GM12878 (cell line): ENCODE results near the gene FCGR2B.

ENCODE experiments used
- HCFC1 ChIP-seq: fragments of 150-350 bp; IDR thresholded peaks from 2 replicates; pipeline ENCODE4 v1.6.1; 2014; ENCODE audit warnings: low read length
- PML ChIP-seq: IDR thresholded peaks from 2 replicates; pipeline ENCODE4 v1.6.1; 2012; ENCODE audit warnings: low read length, inconsistent platforms
- RFX5 ChIP-seq: IDR thresholded peaks from 2 replicates; pipeline ENCODE4 v1.6.1; 2011; ENCODE audit warnings: low read depth, low read length, improper control_type of control experiment
- ZNF274 ChIP-seq: IDR thresholded peaks from one replicate; pipeline ENCODE4 v1.8.0; 2011; ENCODE audit not compliant: insufficient read length, insufficient read depth
- TF ChIP-seq, protein P1 (sequence below), 3 experiments: IDR thresholded peaks in 2 of 3; conservative IDR thresholded peaks in 1 of 3; 2 replicates each; pipeline ENCODE4 v1.5.1; 2011; ENCODE audit warnings: low read depth in 3 of 3, low read length in 3 of 3, mild to moderate bottlenecking in 3 of 3, control low read depth in 2 of 3, moderate library complexity in 2 of 3, inconsistent platforms in 1 of 3, mixed read lengths in 1 of 3; ENCODE audit not compliant: control insufficient read depth in 2 of 3, insufficient read depth in 1 of 3; ENCODE audit errors: extremely low read depth in 1 of 3
- TF ChIP-seq, protein P2 (sequence below): IDR thresholded peaks from 2 replicates; pipeline ENCODE4 v1.6.1; 2011; ENCODE audit warnings: borderline replicate concordance, low read depth, mild to moderate bottlenecking, moderate library complexity, mixed read lengths, low read length; ENCODE audit not compliant: insufficient read depth; ENCODE audit errors: extremely low read length
- TF ChIP-seq, protein P3 (sequence below): fragments of 450-650 bp; formaldehyde crosslinking; IDR thresholded peaks from 2 replicates; pipeline ENCODE4 v1.5.0; 2022; ENCODE audit warnings: mild to moderate bottlenecking, missing genetic modification characterization

- TF ChIP-seq HCFC1, result no peak
- TF ChIP-seq RFX5, result no peak
- TF ChIP-seq, protein P1, sequence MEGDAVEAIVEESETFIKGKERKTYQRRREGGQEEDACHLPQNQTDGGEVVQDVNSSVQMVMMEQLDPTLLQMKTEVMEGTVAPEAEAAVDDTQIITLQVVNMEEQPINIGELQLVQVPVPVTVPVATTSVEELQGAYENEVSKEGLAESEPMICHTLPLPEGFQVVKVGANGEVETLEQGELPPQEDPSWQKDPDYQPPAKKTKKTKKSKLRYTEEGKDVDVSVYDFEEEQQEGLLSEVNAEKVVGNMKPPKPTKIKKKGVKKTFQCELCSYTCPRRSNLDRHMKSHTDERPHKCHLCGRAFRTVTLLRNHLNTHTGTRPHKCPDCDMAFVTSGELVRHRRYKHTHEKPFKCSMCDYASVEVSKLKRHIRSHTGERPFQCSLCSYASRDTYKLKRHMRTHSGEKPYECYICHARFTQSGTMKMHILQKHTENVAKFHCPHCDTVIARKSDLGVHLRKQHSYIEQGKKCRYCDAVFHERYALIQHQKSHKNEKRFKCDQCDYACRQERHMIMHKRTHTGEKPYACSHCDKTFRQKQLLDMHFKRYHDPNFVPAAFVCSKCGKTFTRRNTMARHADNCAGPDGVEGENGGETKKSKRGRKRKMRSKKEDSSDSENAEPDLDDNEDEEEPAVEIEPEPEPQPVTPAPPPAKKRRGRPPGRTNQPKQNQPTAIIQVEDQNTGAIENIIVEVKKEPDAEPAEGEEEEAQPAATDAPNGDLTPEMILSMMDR (IDR thresholded peaks at IDR 0.05 in 2 of 3, conservative IDR thresholded peaks at IDR 0.05 in 1 of 3; ENCODE audit: control insufficient read depth in 2 of 3, extremely low read depth in 1 of 3, insufficient read depth in 1 of 3, low read depth in 3 of 3, low read length in 3 of 3), result no peak
- TF ChIP-seq, protein P2, sequence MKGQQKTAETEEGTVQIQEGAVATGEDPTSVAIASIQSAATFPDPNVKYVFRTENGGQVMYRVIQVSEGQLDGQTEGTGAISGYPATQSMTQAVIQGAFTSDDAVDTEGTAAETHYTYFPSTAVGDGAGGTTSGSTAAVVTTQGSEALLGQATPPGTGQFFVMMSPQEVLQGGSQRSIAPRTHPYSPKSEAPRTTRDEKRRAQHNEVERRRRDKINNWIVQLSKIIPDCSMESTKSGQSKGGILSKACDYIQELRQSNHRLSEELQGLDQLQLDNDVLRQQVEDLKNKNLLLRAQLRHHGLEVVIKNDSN, result no peak
- TF ChIP-seq, protein P3, sequence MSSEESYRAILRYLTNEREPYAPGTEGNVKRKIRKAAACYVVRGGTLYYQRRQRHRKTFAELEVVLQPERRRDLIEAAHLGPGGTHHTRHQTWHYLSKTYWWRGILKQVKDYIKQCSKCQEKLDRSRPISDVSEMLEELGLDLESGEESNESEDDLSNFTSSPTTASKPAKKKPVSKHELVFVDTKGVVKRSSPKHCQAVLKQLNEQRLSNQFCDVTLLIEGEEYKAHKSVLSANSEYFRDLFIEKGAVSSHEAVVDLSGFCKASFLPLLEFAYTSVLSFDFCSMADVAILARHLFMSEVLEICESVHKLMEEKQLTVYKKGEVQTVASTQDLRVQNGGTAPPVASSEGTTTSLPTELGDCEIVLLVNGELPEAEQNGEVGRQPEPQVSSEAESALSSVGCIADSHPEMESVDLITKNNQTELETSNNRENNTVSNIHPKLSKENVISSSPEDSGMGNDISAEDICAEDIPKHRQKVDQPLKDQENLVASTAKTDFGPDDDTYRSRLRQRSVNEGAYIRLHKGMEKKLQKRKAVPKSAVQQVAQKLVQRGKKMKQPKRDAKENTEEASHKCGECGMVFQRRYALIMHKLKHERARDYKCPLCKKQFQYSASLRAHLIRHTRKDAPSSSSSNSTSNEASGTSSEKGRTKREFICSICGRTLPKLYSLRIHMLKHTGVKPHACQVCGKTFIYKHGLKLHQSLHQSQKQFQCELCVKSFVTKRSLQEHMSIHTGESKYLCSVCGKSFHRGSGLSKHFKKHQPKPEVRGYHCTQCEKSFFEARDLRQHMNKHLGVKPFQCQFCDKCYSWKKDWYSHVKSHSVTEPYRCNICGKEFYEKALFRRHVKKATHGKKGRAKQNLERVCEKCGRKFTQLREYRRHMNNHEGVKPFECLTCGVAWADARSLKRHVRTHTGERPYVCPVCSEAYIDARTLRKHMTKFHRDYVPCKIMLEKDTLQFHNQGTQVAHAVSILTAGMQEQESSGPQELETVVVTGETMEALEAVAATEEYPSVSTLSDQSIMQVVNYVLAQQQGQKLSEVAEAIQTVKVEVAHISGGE (CRISPR knock-in tag), result no peak
- TF ChIP-seq ZNF274, result no peak
- TF ChIP-seq PML, result no peak
These were observed 59.5 kb downstream of the FCGR2B start for GRCh38 chr1:161722406-161722805.
